Testis (tissue), 2 donors: ENCODE results near the gene RGS7.

Experiments
- POLR2A ChIP-seq: fragments of 450-650 bp; IDR thresholded peaks from one replicate; pipeline ENCODE4 v1.6.1; 2017; ENCODE audit warnings: antibody characterized with exemption, mild to moderate bottlenecking, moderate library complexity
- TF ChIP-seq, protein P1 (sequence below), 3 experiments: fragments of 450-650 bp in 2 of 3; fragments of 200-600 bp in 1 of 3; sonication (generic) in 1 of 3; IDR thresholded peaks; one replicate each; pipeline ENCODE4 v1.5.1; 2016 to 2019; ENCODE audit warnings: antibody characterized with exemption in 3 of 3, mild to moderate bottlenecking in 2 of 3, moderate library complexity in 1 of 3

GRCh38 chr1:241362350-241362749 is 5.3 kb upstream of the RGS7 start:
- TF ChIP-seq, protein P1, sequence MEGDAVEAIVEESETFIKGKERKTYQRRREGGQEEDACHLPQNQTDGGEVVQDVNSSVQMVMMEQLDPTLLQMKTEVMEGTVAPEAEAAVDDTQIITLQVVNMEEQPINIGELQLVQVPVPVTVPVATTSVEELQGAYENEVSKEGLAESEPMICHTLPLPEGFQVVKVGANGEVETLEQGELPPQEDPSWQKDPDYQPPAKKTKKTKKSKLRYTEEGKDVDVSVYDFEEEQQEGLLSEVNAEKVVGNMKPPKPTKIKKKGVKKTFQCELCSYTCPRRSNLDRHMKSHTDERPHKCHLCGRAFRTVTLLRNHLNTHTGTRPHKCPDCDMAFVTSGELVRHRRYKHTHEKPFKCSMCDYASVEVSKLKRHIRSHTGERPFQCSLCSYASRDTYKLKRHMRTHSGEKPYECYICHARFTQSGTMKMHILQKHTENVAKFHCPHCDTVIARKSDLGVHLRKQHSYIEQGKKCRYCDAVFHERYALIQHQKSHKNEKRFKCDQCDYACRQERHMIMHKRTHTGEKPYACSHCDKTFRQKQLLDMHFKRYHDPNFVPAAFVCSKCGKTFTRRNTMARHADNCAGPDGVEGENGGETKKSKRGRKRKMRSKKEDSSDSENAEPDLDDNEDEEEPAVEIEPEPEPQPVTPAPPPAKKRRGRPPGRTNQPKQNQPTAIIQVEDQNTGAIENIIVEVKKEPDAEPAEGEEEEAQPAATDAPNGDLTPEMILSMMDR (IDR thresholded peaks at IDR 0.05) = no peak
- no peak for TF ChIP-seq POLR2A
